ENCODE results near the gene CNOT3.

CNOT3 gene

DNA sequence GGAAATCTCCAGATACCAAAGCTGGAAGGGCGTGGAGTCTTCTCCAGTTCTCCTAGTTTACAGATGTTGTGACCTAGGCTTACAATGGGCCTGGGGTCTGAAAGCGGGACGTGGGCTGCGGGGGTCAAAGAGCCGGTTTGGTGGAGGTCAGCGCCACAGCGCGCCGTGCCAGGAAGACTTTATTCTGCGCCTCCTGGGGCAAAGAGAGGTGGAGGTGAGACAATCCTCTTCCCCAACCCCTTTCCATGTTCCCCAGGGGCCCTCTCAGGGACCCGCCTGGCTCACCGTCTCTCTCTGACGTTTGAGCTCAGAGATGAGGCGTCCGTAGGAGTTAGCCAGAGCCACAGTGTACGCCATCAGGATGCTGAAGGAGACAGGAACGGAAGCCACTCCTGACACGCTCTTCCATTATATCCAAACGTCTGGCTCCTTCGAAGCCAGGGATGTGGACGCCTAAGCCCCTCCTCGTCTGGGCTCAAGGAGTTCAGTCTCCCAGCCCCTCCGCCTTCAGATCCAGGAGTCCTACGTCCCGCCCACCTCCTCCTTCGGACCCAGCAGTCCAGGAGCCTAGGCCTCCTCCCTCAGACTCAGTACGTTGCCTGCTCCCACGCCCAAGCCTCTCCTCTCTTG is 22.7 kb downstream of the CNOT3 start:
- TF ChIP-seq, protein P1, sequence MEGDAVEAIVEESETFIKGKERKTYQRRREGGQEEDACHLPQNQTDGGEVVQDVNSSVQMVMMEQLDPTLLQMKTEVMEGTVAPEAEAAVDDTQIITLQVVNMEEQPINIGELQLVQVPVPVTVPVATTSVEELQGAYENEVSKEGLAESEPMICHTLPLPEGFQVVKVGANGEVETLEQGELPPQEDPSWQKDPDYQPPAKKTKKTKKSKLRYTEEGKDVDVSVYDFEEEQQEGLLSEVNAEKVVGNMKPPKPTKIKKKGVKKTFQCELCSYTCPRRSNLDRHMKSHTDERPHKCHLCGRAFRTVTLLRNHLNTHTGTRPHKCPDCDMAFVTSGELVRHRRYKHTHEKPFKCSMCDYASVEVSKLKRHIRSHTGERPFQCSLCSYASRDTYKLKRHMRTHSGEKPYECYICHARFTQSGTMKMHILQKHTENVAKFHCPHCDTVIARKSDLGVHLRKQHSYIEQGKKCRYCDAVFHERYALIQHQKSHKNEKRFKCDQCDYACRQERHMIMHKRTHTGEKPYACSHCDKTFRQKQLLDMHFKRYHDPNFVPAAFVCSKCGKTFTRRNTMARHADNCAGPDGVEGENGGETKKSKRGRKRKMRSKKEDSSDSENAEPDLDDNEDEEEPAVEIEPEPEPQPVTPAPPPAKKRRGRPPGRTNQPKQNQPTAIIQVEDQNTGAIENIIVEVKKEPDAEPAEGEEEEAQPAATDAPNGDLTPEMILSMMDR (IDR thresholded peaks at IDR 0.05) = no peak
- TF ChIP-seq ZFX (IDR thresholded peaks at IDR 0.05; ENCODE audit: borderline replicate concordance) = no peak
- H3K27ac ChIP-seq = peak overlapping the region; percentile 97

DNA sequence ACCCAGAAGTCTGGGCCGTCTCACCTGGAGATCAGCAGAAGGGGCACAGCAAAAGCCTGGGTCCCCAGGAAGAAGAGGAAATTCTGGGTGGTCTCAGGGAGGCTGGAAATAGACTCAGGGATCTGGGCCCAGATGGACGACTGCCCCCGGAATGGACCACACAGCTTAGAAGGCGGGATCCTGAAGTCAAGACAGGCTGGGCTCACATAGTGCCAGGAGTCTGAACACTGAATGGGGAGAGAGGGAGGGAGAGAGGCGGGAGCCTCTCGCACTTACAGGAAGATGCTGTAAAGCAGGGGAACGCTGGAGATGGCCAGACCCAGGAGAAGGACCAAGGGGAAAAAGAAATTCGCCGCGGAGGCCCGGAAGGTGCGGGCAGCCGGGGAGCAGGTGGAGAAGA is 23.3 kb downstream of the CNOT3 start:
- TF ChIP-seq, protein P1 (IDR thresholded peaks at IDR 0.05) = no peak
- no peak for TF ChIP-seq ZFX (IDR thresholded peaks at IDR 0.05; ENCODE audit: borderline replicate concordance)
- H3K27ac ChIP-seq = peak overlapping the region; percentile 97

DNA sequence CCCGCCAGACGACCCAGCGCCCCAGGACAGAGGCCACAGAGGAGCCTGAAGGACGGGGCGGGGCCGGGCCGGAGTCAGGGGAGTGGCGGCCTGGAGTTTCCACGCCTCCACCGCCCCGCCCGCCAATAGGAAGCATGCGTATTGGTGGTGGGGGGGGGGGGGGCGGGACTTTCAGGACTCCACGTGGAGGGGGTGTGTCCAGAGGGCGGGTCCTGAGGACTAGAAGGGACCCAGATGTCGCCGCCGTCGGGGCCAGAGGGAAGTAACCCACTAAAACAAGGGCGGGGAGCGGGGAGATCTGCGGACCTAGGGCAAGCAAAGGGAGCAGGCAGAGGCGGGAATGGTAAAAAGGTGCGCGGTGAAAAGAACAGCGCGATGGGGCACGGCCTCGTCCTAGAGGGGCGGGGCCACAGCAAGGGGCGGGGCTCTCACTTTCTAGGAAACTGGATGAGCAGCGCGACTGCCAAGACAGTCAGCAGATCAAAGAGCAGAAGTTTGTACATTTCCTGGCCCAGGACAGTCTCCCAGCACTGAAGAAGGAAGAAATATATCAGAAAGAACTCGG is 24.8 kb downstream of the CNOT3 start:
- TF ChIP-seq, protein P1 (IDR thresholded peaks at IDR 0.05) = no peak
- H3K27ac ChIP-seq = peak overlapping the region; percentile 97

DNA sequence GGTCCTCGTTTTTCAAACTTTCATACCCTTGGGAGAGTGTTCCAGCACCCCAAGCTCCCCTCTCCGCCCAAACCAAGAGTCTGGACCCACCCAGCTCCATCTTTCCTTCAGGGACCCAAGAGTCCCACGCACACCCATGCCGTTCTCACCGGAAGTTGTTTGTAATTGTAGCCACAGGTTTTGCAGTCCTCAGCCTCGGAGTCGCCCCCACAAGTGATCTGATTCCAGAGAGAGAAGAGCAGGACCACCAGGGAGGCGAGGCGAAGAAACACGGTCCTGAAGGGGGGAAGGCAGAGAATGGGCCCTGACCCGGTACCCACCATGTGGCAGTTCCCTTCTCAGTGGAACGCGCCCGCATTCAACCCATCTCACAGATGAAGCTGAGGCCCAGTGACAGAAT is 25.3 kb downstream of the CNOT3 start:
- H3K27ac ChIP-seq = peak overlapping the region; percentile 97
- TF ChIP-seq ZFX (IDR thresholded peaks at IDR 0.05; ENCODE audit: borderline replicate concordance) = no peak
- TF ChIP-seq, protein P1 (IDR thresholded peaks at IDR 0.05) = no peak

DNA sequence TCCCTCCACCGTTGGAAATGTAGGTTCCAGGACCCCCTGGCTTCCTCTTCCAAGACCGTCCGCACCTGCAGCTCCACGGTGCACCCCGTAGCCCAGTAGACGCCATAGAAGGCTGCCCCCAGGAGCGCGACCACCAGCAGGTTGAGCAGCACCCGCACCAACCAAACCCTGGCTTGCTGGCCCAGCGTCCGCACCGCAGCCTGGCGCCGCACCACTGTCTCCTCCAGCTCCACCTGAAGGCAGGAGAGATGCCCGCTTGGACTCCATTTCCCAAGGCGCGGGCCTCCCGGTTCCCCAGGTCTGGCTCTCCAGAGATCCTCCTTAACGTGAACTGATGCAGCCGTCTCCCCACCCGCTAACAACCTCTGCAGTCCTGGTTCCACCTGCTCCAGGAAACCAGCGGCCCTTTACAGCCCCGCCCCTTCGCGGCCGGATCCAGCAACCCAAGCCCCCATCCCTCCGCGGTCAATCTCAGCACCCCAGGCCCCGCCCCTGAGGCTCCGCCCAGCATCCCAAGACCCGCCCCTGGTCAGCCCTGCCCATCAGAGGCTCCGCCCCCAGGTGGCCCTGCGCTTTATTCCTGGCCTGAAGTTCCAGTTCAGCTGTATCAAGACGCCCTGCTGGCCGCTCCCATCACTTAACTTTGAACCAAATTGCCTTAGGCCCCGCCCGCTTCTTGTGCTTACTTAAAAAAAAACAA is 27.0 kb downstream of the CNOT3 start:
- peak overlapping the region; percentile 97 for H3K27ac ChIP-seq
- TF ChIP-seq ZFX (IDR thresholded peaks at IDR 0.05; ENCODE audit: borderline replicate concordance) = no peak
- TF ChIP-seq, protein P1 (IDR thresholded peaks at IDR 0.05) = peak; percentile 18

DNA sequence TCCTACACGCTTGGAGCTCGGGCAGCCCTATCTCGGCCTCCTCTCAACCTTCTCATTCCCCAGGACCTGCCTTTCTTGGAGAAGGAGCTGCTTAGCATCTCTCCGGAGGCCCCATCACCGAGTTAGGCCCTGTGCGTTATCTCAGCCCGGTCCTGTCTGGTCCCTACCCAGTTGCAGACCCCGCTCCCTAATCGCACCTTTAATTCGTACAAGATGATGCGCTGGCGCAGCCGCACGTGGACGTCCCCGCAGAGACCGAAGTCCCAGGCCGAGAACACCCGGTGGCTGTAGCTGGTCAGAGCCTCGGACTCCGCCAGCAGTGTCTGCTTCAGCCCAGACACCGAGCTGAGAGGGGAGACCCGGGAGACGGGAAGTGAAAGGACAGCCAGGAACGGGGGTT is 27.7 kb downstream of the CNOT3 start:
- H3K27ac ChIP-seq = peak overlapping the region; percentile 97

More for the DNA sequence above, 27.7 kb downstream of the CNOT3 start:
- TF ChIP-seq ZFX (IDR thresholded peaks at IDR 0.05; ENCODE audit: borderline replicate concordance) = no peak
- TF ChIP-seq, protein P1 (IDR thresholded peaks at IDR 0.05) = no peak
